ENCODE results near the gene CACNA2D4. TPM values are rescaled to one million over a fixed set of nuclear protein-coding genes. Genes with fewer than 3 reads are reported as not detected.

CACNA2D4 gene
- total and polyA plus RNA-seq, 2 donors (not counting 1 experiment from before 2014, with no cell fraction given) = 0.68 to 0.99 TPM

DNA sequence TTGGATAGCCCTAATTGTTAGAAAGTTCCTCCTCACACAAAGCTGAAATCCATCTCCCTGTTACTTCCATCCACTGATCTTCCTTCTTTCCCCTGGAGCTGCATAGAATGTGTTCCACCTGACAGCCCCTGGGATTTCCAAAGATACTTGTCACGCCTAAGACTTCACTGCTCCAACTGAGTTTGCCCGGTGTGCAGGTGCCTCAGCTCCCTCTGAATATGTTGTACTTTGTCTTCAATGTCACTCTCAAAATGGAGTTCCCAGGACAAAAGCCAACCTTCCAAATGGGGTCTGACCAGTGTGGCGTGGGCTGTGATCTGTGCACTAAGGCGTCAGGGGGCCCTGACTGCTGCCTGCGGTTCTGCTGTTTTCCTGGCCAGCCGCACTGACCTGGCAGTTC, 42.8 kb downstream of the CACNA2D4 start:
- Histone ChIP-seq H3K9me3 (ENCODE audit: control insufficient read depth, insufficient read depth, low read depth, low read length) (peaks cover 3% of the 10 kb centered on the region), H3K27ac (ENCODE audit: insufficient read depth, low read length) (no peak overlapping the region), H3K27me3 (ENCODE audit: control insufficient read depth, insufficient read depth, low read length) (peaks cover 29% of the 10 kb centered on the region), H3K9ac (ENCODE audit: insufficient read depth, low read length) (no peak overlapping the region), H4K20me1 (ENCODE audit: control insufficient read depth, extremely low read depth, insufficient read depth, low read length) (no peaks in the 10 kb centered on the region), H2AFZ (ENCODE audit: low read length) (no peak overlapping the region), H3K79me2 (ENCODE audit: control insufficient read depth, insufficient read depth, low read length) (no peaks in the 10 kb centered on the region), H3K4me2 (ENCODE audit: extremely low read depth, insufficient read depth, low read length) (no peak overlapping the region), H3K4me1 (ENCODE audit: control insufficient read depth, extremely low read depth, insufficient read depth, low read length) (no peaks in the 10 kb centered on the region), H3K4me3 (replicated peaks in 1 of 4; ENCODE audit: control extremely low read depth in 1 of 4, insufficient read depth in 1 of 4, low read depth in 3 of 4, low read length in 4 of 4) (no peak overlapping the region), H3K36me3 (ENCODE audit: control insufficient read depth, insufficient read depth, low read length) (no peaks in the 10 kb centered on the region)
- no peak for DNase-seq (ENCODE audit: low read depth in 2 of 2)
- TF ChIP-seq CTCF (conservative IDR thresholded peaks at IDR 0.05 in 1 of 2, IDR thresholded peaks at IDR 0.05 in 1 of 2; ENCODE audit: low read depth in 1 of 2, low read length in 2 of 2) (no peak), EZH2 (IDR thresholded peaks at IDR 0.05; ENCODE audit: low read length, missing control alignments) (no peak)

GRCh38 chr12:1873531-1874510, 44.6 kb downstream of the CACNA2D4 start:
- H4K20me1 ChIP-seq (ENCODE audit: control insufficient read depth, extremely low read depth, insufficient read depth, low read length) = no peaks in the 10 kb centered on the region
- H3K79me2 ChIP-seq (ENCODE audit: control insufficient read depth, insufficient read depth, low read length) = no peaks in the 10 kb centered on the region
- no peaks in the 10 kb centered on the region for H3K4me1 ChIP-seq (ENCODE audit: control insufficient read depth, extremely low read depth, insufficient read depth, low read length)
- no peak overlapping the region for H3K9ac ChIP-seq (ENCODE audit: insufficient read depth, low read length)
- no peaks in the 10 kb centered on the region for H3K36me3 ChIP-seq (ENCODE audit: control insufficient read depth, insufficient read depth, low read length)
- no peak overlapping the region for H2AFZ ChIP-seq (ENCODE audit: low read length)
- peaks cover 27% of the 10 kb centered on the region for H3K27me3 ChIP-seq (ENCODE audit: control insufficient read depth, insufficient read depth, low read length)
- H3K9me3 ChIP-seq (ENCODE audit: control insufficient read depth, insufficient read depth, low read depth, low read length) = peaks cover 3% of the 10 kb centered on the region
- no peak for DNase-seq (ENCODE audit: low read depth in 2 of 2)
- no peak overlapping the region for H3K4me3 ChIP-seq (replicated peaks in 1 of 4; ENCODE audit: control extremely low read depth in 1 of 4, insufficient read depth in 1 of 4, low read depth in 3 of 4, low read length in 4 of 4)
- no peak overlapping the region for H3K27ac ChIP-seq (ENCODE audit: insufficient read depth, low read length)
- no peak overlapping the region for H3K4me2 ChIP-seq (ENCODE audit: extremely low read depth, insufficient read depth, low read length)
- TF ChIP-seq CTCF (conservative IDR thresholded peaks at IDR 0.05 in 1 of 2, IDR thresholded peaks at IDR 0.05 in 1 of 2; ENCODE audit: low read depth in 1 of 2, low read length in 2 of 2) = no peak
- no peak for TF ChIP-seq EZH2 (IDR thresholded peaks at IDR 0.05; ENCODE audit: low read length, missing control alignments)

GRCh38 chr12:1872448-1872847, 46.0 kb downstream of the CACNA2D4 start:
- peaks cover 26% of the 10 kb centered on the region for H3K27me3 ChIP-seq (ENCODE audit: control insufficient read depth, insufficient read depth, low read length)
- H3K4me3 ChIP-seq (replicated peaks in 1 of 4; ENCODE audit: control extremely low read depth in 1 of 4, insufficient read depth in 1 of 4, low read depth in 3 of 4, low read length in 4 of 4) = no peak overlapping the region
- no peak for DNase-seq (ENCODE audit: low read depth in 2 of 2)
- peaks cover 3% of the 10 kb centered on the region for H3K9me3 ChIP-seq (ENCODE audit: control insufficient read depth, insufficient read depth, low read depth, low read length)
- no peaks in the 10 kb centered on the region for H3K36me3 ChIP-seq (ENCODE audit: control insufficient read depth, insufficient read depth, low read length)
- H3K27ac ChIP-seq (ENCODE audit: insufficient read depth, low read length) = no peak overlapping the region
- no peak overlapping the region for H3K9ac ChIP-seq (ENCODE audit: insufficient read depth, low read length)
- no peaks in the 10 kb centered on the region for H3K4me1 ChIP-seq (ENCODE audit: control insufficient read depth, extremely low read depth, insufficient read depth, low read length)
- no peak overlapping the region for H3K4me2 ChIP-seq (ENCODE audit: extremely low read depth, insufficient read depth, low read length)
- TF ChIP-seq EZH2 (IDR thresholded peaks at IDR 0.05; ENCODE audit: low read length, missing control alignments) = no peak
- TF ChIP-seq CTCF (conservative IDR thresholded peaks at IDR 0.05 in 1 of 2, IDR thresholded peaks at IDR 0.05 in 1 of 2; ENCODE audit: low read depth in 1 of 2, low read length in 2 of 2) = no peak
- H3K79me2 ChIP-seq (ENCODE audit: control insufficient read depth, insufficient read depth, low read length) = no peaks in the 10 kb centered on the region
- H4K20me1 ChIP-seq (ENCODE audit: control insufficient read depth, extremely low read depth, insufficient read depth, low read length) = no peaks in the 10 kb centered on the region
- no peak overlapping the region for H2AFZ ChIP-seq (ENCODE audit: low read length)
